HEK293T (cell line): ENCODE results near the gene SH3BP4.

ENCODE experiments used
- CTCF ChIA-PET: fragments of 350-600 bp; formaldehyde crosslinking; extraction: SDS; loops from one replicate; lab custom pipeline; 2021; ENCODE audit warnings: antibody characterized with exemption, inconsistent platforms; lab: Yijun Ruan, JAX
- POLR2A ChIA-PET: fragments of 350-600 bp; formaldehyde crosslinking; extraction: SDS; loops from one replicate; lab custom pipeline; 2020; ENCODE audit warnings: antibody characterized with exemption, inconsistent platforms; lab: Yijun Ruan, JAX
- DNase-seq: peaks from one replicate; pipeline ENCODE4 v3.0.0; 2012; ENCODE audit warnings: mixed read lengths; ENCODE audit errors: extremely low spot score
- ARNT ChIP-seq: fragments of 450-650 bp; IDR thresholded peaks from 2 replicates; pipeline ENCODE4 v1.6.1; 2017; ENCODE audit warnings: mild to moderate bottlenecking
- BHLHE40 ChIP-seq: fragments of 450-650 bp; IDR thresholded peaks from 2 replicates; pipeline ENCODE4 v1.6.1; 2016; ENCODE audit warnings: mild to moderate bottlenecking, moderate library complexity, borderline replicate concordance
- CTBP1 ChIP-seq: fragments of 450-650 bp; IDR thresholded peaks from 2 replicates; pipeline ENCODE4 v1.6.1; 2016; ENCODE audit warnings: borderline replicate concordance
- ELF4 ChIP-seq: fragments of 450-650 bp; IDR thresholded peaks from 2 replicates; pipeline ENCODE4 v1.6.1; 2017; ENCODE audit warnings: antibody characterized with exemption
- FOXA1 ChIP-seq: fragments of 450-650 bp; IDR thresholded peaks from 2 replicates; pipeline ENCODE4 v1.6.1; 2016; ENCODE audit warnings: mild to moderate bottlenecking
- FOXK2 ChIP-seq: fragments of 450-650 bp; IDR thresholded peaks from 2 replicates; pipeline ENCODE4 v1.6.1; 2016; ENCODE audit warnings: mild to moderate bottlenecking
- FOXM1 ChIP-seq: fragments of 450-650 bp; IDR thresholded peaks from 2 replicates; pipeline ENCODE4 v1.6.1; 2017; ENCODE audit warnings: mild to moderate bottlenecking, borderline replicate concordance
- HDGF ChIP-seq: fragments of 450-650 bp; IDR thresholded peaks from 2 replicates; pipeline ENCODE4 v1.6.1; 2017; ENCODE audit warnings: antibody characterized with exemption, borderline replicate concordance
- L3MBTL2 ChIP-seq: fragments of 450-650 bp; conservative IDR thresholded peaks from 2 replicates; pipeline ENCODE4 v1.6.1; 2016; ENCODE audit warnings: mild to moderate bottlenecking
- LEF1 ChIP-seq: fragments of 450-650 bp; IDR thresholded peaks from 2 replicates; pipeline ENCODE4 v1.6.1; 2017; ENCODE audit warnings: mild to moderate bottlenecking, borderline replicate concordance
- NFRKB ChIP-seq: fragments of 450-650 bp; IDR thresholded peaks from 2 replicates; pipeline ENCODE4 v1.6.1; 2016; ENCODE audit warnings: mild to moderate bottlenecking, moderate library complexity
- SP1 ChIP-seq: fragments of 450-650 bp; IDR thresholded peaks from 2 replicates; pipeline ENCODE4 v1.6.1; 2017
- SUZ12 ChIP-seq: fragments of 450-650 bp; IDR thresholded peaks from 2 replicates; pipeline ENCODE4 v1.6.1; 2016; ENCODE audit warnings: mild to moderate bottlenecking
- TARDBP ChIP-seq: fragments of 450-650 bp; IDR thresholded peaks from 2 replicates; pipeline ENCODE4 v1.6.1; 2016
- ZNF384 ChIP-seq: fragments of 450-650 bp; IDR thresholded peaks from 2 replicates; pipeline ENCODE4 v1.6.1; 2016
- TF ChIP-seq, protein P1 (sequence below): fragments of 450-650 bp; IDR thresholded peaks from 2 replicates; pipeline ENCODE4 v1.6.1; 2016

Gene SH3BP4

GRCh38 chr2:234930397-234930796 lies 21.4 kb upstream of the SH3BP4 start:
- ChIA-PET POLR2A (no interaction called here), CTCF (no interaction called here)
- TF ChIP-seq CTBP1 (no peak), LEF1 (no peak), FOXM1 (no peak), ARNT (no peak), SP1 (no peak), L3MBTL2 (no peak), BHLHE40 (no peak), SUZ12 (no peak), ZNF384 (no peak), NFRKB (no peak), FOXA1 (no peak), FOXK2 (no peak), ELF4 (no peak), HDGF (no peak), TARDBP (no peak)
- TF ChIP-seq, protein P1, sequence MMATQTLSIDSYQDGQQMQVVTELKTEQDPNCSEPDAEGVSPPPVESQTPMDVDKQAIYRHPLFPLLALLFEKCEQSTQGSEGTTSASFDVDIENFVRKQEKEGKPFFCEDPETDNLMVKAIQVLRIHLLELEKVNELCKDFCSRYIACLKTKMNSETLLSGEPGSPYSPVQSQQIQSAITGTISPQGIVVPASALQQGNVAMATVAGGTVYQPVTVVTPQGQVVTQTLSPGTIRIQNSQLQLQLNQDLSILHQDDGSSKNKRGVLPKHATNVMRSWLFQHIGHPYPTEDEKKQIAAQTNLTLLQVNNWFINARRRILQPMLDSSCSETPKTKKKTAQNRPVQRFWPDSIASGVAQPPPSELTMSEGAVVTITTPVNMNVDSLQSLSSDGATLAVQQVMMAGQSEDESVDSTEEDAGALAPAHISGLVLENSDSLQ, result no peak
- no peak for DNase-seq

DNA sequence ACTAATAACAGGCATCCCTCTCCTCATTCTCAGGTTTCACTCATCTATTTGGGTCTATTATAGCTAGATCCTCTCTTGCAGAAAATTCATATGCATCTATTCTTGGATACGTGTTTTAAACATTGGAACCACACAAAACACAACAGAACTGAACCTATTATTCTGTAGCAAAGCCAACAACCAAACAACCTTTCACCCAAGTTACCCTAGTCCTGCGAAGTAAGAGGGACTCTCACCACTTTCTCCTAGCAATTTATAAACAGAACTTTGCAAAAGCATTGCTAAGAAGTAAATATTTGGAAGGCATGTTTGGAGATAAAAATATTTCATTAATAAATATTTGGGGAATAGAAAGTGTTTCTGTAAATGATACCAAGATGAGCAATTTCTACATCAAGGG lies 20.4 kb upstream of the SH3BP4 start:
- CTCF ChIA-PET, result no interaction called here
- POLR2A ChIA-PET, result no interaction called here

DNA sequence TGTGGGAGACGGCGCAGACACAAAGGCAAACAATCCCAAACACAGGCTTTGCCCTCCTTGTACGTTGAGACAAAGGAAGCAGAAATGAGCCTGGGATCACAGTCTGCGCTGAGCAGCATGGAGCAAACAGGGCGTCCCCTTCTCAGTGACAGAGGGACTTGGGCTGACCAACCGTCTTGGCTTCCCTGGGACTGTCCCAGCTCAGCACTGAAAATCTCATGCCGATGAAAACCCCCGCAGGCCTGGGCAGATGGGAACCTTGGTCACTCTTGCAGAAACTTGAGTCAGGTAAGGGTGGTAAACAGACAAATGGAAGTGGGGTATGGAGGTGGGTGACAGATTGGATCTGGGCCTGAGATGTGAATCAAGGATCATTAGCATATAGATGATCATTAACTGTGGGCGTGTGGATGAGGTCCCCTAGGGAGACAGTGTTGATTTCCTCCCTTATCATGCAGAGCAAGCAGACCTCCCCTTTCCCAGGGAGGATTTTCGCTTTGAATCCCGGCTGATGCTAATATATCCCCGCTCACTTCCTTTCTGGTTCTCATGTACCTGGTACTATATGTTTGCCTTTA lies 19.1 kb upstream of the SH3BP4 start:
- ChIA-PET POLR2A (no interaction called here), CTCF (no interaction called here)
- no peak for TF ChIP-seq L3MBTL2
- TF ChIP-seq, protein P1, result no peak
- no peak for TF ChIP-seq ZNF384
- no peak for TF ChIP-seq BHLHE40
- TF ChIP-seq HDGF, result no peak
- no peak for TF ChIP-seq ARNT
- no peak for TF ChIP-seq FOXK2
- no peak for TF ChIP-seq SUZ12
- TF ChIP-seq CTBP1, result no peak
- TF ChIP-seq NFRKB, result no peak
- no peak for TF ChIP-seq TARDBP
- TF ChIP-seq FOXM1, result no peak
- no peak for TF ChIP-seq LEF1
- no peak for TF ChIP-seq SP1
- no peak for TF ChIP-seq FOXA1
- no peak for TF ChIP-seq ELF4
- DNase-seq, result no peak

More for the DNA sequence above, 20.4 kb upstream of the SH3BP4 start:
- DNase-seq, result no peak
- TF ChIP-seq LEF1, result no peak
- no peak for TF ChIP-seq ELF4
- TF ChIP-seq FOXK2, result no peak
- TF ChIP-seq SP1, result no peak

DNA sequence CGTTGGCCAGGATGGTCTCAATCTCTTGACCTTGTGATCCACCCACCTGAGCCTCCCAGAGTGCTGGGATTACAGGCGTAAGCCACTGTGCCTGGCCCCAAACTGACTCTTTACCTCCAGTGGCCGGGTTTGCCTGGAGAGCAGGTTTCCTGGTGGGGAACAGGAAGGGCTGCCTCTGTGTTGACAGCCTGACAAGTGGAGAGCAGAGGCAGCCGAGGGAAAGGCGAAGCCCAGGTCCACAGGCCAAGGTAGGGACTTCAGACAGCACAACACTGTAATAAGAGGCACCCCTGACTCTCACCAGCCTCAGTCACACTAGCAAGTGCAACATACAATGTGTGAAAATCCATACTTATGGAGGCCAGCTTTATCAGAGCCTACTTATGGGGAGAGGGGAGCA lies 16.5 kb upstream of the SH3BP4 start:
- TF ChIP-seq FOXA1 (no peak), ARNT (no peak), SP1 (no peak), NFRKB (no peak), ELF4 (no peak), FOXK2 (no peak), HDGF (no peak), TARDBP (no peak), ZNF384 (no peak), CTBP1 (no peak)
- TF ChIP-seq, protein P1, result no peak
- DNase-seq, result no peak
- CTCF ChIA-PET, result no interaction called here
- POLR2A ChIA-PET, result no interaction called here

- ChIA-PET POLR2A (no interaction called here), CTCF (no interaction called here)
- TF ChIP-seq SP1, result no peak
- TF ChIP-seq, protein P1, result no peak
- TF ChIP-seq CTBP1, result no peak
- TF ChIP-seq ELF4, result no peak
- TF ChIP-seq L3MBTL2, result no peak
- no peak for TF ChIP-seq FOXK2
- no peak for TF ChIP-seq SUZ12
- no peak for TF ChIP-seq FOXM1
- no peak for TF ChIP-seq FOXA1
- TF ChIP-seq LEF1, result no peak
- no peak for DNase-seq
These were observed 12.2 kb upstream of the SH3BP4 start for GRCh38 chr2:234939576-234939975.

- TF ChIP-seq NFRKB (no peak), FOXM1 (no peak), SP1 (no peak), L3MBTL2 (no peak), ZNF384 (no peak), ARNT (no peak), HDGF (no peak)
- no peak for DNase-seq
- POLR2A ChIA-PET, result no interaction called here
- CTCF ChIA-PET, result no interaction called here
These were observed 11.8 kb upstream of the SH3BP4 start for GRCh38 chr2:234939996-234940395.
